Lung microvascular endothelial cell (primary cell): ENCODE measurements around the gene CBX6. TPM values are rescaled to one million over a fixed set of nuclear protein-coding genes. Genes with fewer than 3 reads are reported as not detected.

Experiments used
- DNase-seq, 2 donors: peaks; one replicate each; pipeline versions ENCODE4 v3.0.0 to v3.0.0-alpha.2; 2010; ENCODE audit warnings: low read depth in 2 of 2
- total RNA-seq: library from RNA; depleted of rRNA; stranded (reverse); fragments of >200 nt; gene quantifications from 2 replicates; pipeline ENCODE4 v1.2.1, GENCODE V29; 2014

Gene CBX6
- total RNA-seq, 1 donor from 2014 or later = 11.9 TPM

GRCh38 chr22:38873469-38874411, 1.7 kb upstream of the CBX6 start:
- DNase-seq = no peak

GRCh38 chr22:38872831-38873248, 824 bp upstream of the CBX6 start:
- peak; percentile 38 to 52 for DNase-seq

- DNase-seq = peak; percentile 12 to 30
Observed at GRCh38 chr22:38871360-38872171, 450 bp downstream of the CBX6 start.

- no peak for DNase-seq
Observed at GRCh38 chr22:38870791-38871359, 1.1 kb downstream of the CBX6 start.

- DNase-seq = peak; percentile 85 to 89
Observed at GRCh38 chr22:38870312-38870741, 1.7 kb downstream of the CBX6 start.

- no peak for DNase-seq
Observed at GRCh38 chr22:38869663-38870062, 2.4 kb downstream of the CBX6 start.

GRCh38 chr22:38868886-38869381, 3.1 kb downstream of the CBX6 start:
- peak; percentile 64 to 80 for DNase-seq

GRCh38 chr22:38868286-38868721, 3.7 kb downstream of the CBX6 start:
- no peak for DNase-seq

- DNase-seq = no peak
Observed at GRCh38 chr22:38867471-38868285, 4.3 kb downstream of the CBX6 start.

GRCh38 chr22:38867124-38867455, 4.9 kb downstream of the CBX6 start:
- no peak for DNase-seq

GRCh38 chr22:38866399-38867123, 5.5 kb downstream of the CBX6 start:
- no peak for DNase-seq

- DNase-seq = no peak
Observed at GRCh38 chr22:38866024-38866398, 6.0 kb downstream of the CBX6 start.

- DNase-seq = no peak
Observed at GRCh38 chr22:38865201-38866023, 6.6 kb downstream of the CBX6 start.

GRCh38 chr22:38864361-38865191, 7.4 kb downstream of the CBX6 start:
- DNase-seq = no peak

- no peak for DNase-seq
Observed at GRCh38 chr22:38863531-38864131, 8.4 kb downstream of the CBX6 start.

GRCh38 chr22:38862375-38863329, 9.4 kb downstream of the CBX6 start:
- no peak for DNase-seq

GRCh38 chr22:38861927-38862326, 10.1 kb downstream of the CBX6 start:
- no peak for DNase-seq
